ENCODE measurements around the gene CSRNP2. TPM values are rescaled to one million over a fixed set of nuclear protein-coding genes. Genes with fewer than 3 reads are reported as not detected.

CSRNP2 gene
- total and polyA plus RNA-seq, 2 of the 13 experiments (the other 11 are each of a cell fraction or from before 2014, with no cell fraction given): 4.8 to 7.3 TPM

- TF ChIP-seq MAFK (conservative IDR thresholded peaks at IDR 0.05 in 1 of 2, IDR thresholded peaks at IDR 0.05 in 1 of 2; ENCODE audit: low read length in 2 of 2) (no peak), TBX3 (IDR thresholded peaks at IDR 0.05; ENCODE audit: borderline replicate concordance) (peak; percentile 64), ZNF567 (CRISPR knock-in tag; IDR thresholded peaks at IDR 0.05; ENCODE audit: borderline replicate concordance) (no peak), CEBPB (IDR thresholded peaks at IDR 0.05; ENCODE audit: borderline replicate concordance, low read depth, low read length) (no peak), ZBED4 (CRISPR knock-in tag; IDR thresholded peaks at IDR 0.05; ENCODE audit: borderline replicate concordance) (peak; percentile 24; the same call in 1 of the 2 replicates), HMGXB3 (CRISPR knock-in tag; IDR thresholded peaks at IDR 0.05; ENCODE audit: borderline replicate concordance) (peak; percentile 30), ZBTB21 (CRISPR knock-in tag; IDR thresholded peaks at IDR 0.05) (no peak), NAIF1 (CRISPR knock-in tag; IDR thresholded peaks at IDR 0.05; ENCODE audit: borderline replicate concordance) (no peak; the same call in 1 of the 2 replicates), RFXANK (CRISPR knock-in tag; IDR thresholded peaks at IDR 0.05) (no peak), ZBTB7B (CRISPR knock-in tag; IDR thresholded peaks at IDR 0.05) (peak; percentile 92)
- TF ChIP-seq, protein P1, sequence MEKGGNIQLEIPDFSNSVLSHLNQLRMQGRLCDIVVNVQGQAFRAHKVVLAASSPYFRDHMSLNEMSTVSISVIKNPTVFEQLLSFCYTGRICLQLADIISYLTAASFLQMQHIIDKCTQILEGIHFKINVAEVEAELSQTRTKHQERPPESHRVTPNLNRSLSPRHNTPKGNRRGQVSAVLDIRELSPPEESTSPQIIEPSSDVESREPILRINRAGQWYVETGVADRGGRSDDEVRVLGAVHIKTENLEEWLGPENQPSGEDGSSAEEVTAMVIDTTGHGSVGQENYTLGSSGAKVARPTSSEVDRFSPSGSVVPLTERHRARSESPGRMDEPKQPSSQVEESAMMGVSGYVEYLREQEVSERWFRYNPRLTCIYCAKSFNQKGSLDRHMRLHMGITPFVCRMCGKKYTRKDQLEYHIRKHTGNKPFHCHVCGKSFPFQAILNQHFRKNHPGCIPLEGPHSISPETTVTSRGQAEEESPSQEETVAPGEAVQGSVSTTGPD (CRISPR knock-in tag; IDR thresholded peaks at IDR 0.05): peak; percentile 48; the same call in 1 of the 2 replicates
- TF ChIP-seq, protein P2, sequence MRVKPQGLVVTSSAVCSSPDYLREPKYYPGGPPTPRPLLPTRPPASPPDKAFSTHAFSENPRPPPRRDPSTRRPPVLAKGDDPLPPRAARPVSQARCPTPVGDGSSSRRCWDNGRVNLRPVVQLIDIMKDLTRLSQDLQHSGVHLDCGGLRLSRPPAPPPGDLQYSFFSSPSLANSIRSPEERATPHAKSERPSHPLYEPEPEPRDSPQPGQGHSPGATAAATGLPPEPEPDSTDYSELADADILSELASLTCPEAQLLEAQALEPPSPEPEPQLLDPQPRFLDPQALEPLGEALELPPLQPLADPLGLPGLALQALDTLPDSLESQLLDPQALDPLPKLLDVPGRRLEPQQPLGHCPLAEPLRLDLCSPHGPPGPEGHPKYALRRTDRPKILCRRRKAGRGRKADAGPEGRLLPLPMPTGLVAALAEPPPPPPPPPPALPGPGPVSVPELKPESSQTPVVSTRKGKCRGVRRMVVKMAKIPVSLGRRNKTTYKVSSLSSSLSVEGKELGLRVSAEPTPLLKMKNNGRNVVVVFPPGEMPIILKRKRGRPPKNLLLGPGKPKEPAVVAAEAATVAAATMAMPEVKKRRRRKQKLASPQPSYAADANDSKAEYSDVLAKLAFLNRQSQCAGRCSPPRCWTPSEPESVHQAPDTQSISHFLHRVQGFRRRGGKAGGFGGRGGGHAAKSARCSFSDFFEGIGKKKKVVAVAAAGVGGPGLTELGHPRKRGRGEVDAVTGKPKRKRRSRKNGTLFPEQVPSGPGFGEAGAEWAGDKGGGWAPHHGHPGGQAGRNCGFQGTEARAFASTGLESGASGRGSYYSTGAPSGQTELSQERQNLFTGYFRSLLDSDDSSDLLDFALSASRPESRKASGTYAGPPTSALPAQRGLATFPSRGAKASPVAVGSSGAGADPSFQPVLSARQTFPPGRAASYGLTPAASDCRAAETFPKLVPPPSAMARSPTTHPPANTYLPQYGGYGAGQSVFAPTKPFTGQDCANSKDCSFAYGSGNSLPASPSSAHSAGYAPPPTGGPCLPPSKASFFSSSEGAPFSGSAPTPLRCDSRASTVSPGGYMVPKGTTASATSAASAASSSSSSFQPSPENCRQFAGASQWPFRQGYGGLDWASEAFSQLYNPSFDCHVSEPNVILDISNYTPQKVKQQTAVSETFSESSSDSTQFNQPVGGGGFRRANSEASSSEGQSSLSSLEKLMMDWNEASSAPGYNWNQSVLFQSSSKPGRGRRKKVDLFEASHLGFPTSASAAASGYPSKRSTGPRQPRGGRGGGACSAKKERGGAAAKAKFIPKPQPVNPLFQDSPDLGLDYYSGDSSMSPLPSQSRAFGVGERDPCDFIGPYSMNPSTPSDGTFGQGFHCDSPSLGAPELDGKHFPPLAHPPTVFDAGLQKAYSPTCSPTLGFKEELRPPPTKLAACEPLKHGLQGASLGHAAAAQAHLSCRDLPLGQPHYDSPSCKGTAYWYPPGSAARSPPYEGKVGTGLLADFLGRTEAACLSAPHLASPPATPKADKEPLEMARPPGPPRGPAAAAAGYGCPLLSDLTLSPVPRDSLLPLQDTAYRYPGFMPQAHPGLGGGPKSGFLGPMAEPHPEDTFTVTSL (CRISPR knock-in tag; IDR thresholded peaks at IDR 0.05; ENCODE audit: borderline replicate concordance): 0 out of 2 replicates have a peak, but pooled peaks have one; percentile 73
Measured at GRCh38 chr12:51025836-51026638, 57.4 kb downstream of the CSRNP2 start, which contains the start of gene SLC11A2 (continued).

Measured in HepG2 (cell line).